ENCODE data around the gene SPATA24.

GRCh38 chr5:139415869-139416268 lies 12.0 kb upstream of the SPATA24 start:
- TF ChIP-seq POLR2A (IDR thresholded peaks at IDR 0.05) (no peak), CTCF (IDR thresholded peaks at IDR 0.05) (no peak)
